GM13976 (cell line): ENCODE data around the gene GTPBP3.
A peak's percentile ranks its signal among the peaks of the same experiment; 100 is the strongest.

Source experiments
- DNase-seq: peaks from one replicate; pipeline ENCODE4 v3.0.0; 2012; ENCODE audit warnings: low spot score
- CTCF ChIP-seq: IDR thresholded peaks from 2 replicates; pipeline ENCODE4 v1.5.1; 2012; ENCODE audit warnings: borderline replicate concordance, mild to moderate bottlenecking; ENCODE audit not compliant: insufficient read depth; ENCODE audit errors: extremely low read depth, missing control alignments, control extremely low read depth
- in situ Hi-C: fragments of 300-500 bp; cut with MboI; formaldehyde crosslinking; loops from one replicate; pipeline ENCODE4 v1.12.0; 2022; ENCODE audit warnings: low sequenced_read_pairs, mixed read lengths, inconsistent platforms; ENCODE audit not compliant: unreplicated experiment

The GTPBP3 gene

GRCh38 chr19:17339088-17339741 lies 1.9 kb downstream of the GTPBP3 start:
- DNase-seq, result no peak
- TF ChIP-seq CTCF, result no peak
- in situ Hi-C loops, result no loop called here

DNA sequence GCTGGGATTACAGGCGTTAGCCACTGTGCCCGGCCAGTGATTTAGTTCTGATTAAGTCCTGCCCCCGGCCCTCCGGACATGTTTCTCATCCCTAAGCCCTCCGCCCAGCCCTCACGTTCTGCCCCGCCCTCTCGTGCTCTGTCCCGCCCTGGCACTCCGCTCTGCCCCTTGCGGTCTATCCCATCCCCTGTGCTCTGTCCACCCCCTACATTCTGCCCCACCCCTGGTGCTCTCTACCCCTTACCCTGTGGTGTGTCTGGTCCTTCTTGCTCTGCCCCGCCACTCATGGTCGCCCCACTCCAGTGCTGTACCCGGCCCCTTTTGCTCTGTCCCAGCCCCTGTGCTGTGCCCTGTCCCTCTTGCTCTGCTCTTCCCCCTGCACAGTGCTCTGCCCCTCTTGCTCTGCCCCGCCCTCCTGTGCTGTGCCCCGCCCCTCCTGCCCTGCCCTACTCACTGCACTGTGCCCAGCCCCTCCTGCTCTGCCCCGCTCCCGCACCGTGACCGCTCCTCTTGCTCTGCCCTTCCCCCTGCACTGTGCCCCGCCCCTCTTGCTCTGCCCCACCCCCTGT lies 3.0 kb downstream of the GTPBP3 start:
- TF ChIP-seq CTCF, result no peak
- no peak for DNase-seq
- in situ Hi-C loops, result no loop called here

DNA sequence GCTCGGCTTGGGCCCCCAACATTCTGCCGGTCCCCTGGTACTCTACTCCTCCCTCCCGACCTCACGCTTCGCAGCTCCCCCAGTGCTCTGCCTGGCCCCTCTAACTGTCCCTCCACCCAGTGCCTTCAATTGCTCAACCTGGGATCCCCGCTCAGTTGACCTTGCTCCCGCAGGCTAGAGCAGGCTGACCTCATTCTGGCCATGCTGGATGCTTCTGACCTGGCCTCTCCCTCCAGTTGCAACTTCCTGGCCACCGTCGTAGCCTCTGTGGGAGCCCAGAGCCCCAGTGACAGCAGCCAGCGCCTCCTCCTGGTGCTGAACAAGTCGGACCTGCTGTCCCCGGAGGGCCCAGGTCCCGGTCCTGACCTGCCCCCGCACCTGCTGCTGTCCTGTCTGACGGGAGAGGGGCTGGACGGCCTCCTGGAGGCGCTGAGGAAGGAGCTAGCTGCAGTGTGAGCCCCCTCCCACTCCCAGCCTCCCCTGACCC lies 3.6 kb downstream of the GTPBP3 start:
- in situ Hi-C loops, result no loop called here
- no peak for DNase-seq
- TF ChIP-seq CTCF, result no peak

GRCh38 chr19:17341386-17341785 lies 4.0 kb downstream of the GTPBP3 start:
- in situ Hi-C loops, result no loop called here
- no peak for TF ChIP-seq CTCF
- DNase-seq, result no peak

DNA sequence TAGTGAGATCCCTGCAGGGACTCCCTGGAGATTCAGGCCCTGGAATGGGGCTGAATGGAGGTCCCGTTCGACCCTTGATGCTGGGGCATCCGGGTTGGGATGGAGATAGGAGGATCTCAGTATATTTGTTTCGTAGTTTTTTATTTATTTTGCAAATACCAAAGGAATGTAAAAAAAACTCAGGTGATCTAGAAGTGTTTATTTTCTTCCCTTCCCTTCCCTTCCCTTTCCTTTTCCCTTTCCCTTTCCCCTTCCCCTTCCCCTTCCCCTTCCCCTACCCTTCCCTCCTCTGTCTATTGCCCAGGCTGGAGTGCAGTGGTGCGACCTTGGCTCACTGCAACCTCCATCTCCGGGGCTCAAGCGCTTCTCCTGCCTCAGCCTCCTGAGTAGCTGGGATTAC lies 4.5 kb downstream of the GTPBP3 start:
- TF ChIP-seq CTCF, result no peak
- in situ Hi-C loops, result no loop called here
- DNase-seq, result no peak

- DNase-seq, result peak; percentile 90
- peak; percentile 92 for TF ChIP-seq CTCF
- in situ Hi-C loops, result loop anchor here (5.0 kb wide), 1 partner anchor 41 kb away; no protein-coding TSS in a partner anchor
Measured at GRCh38 chr19:17346109-17346671, 8.8 kb downstream of the GTPBP3 start.
